DND-41 (cell line): ENCODE results near the gene LAMTOR2.

Experiments used
- ATAC-seq: fragments of 200-7000 bp; cut with Tn5 transposase; 3 replicates; pipeline ENCODE4 v1.9.1; 2021; ENCODE audit warnings: low read depth; ENCODE audit not compliant: insufficient read depth
- DNase-seq: peaks from one replicate; pipeline ENCODE4 v3.0.0-alpha.2; 2020
- H2AFZ ChIP-seq: 2 replicates; pipeline ENCODE4 v1.6.0; 2012; ENCODE audit warnings: low read depth, low read length
- H3K27ac ChIP-seq: 2 replicates; pipeline ENCODE4 v1.5.1; 2012; ENCODE audit warnings: low read length, inconsistent platforms
- H3K27me3 ChIP-seq: fragments of 200-600 bp; sonication (generic); 2 replicates; pipeline ENCODE4 v1.6.0; 2012; ENCODE audit warnings: low read length, mild to moderate bottlenecking, inconsistent platforms; ENCODE audit not compliant: insufficient read depth, poor library complexity
- H3K36me3 ChIP-seq: 2 replicates; pipeline ENCODE4 v1.5.1; 2012; ENCODE audit warnings: low read length, inconsistent platforms; ENCODE audit not compliant: insufficient read depth
- H3K4me1 ChIP-seq: 2 replicates; pipeline ENCODE4 v1.5.1; 2012; ENCODE audit warnings: mild to moderate bottlenecking, low read length; ENCODE audit not compliant: insufficient read depth
- H3K4me2 ChIP-seq: 2 replicates; pipeline ENCODE4 v1.6.0; 2012; ENCODE audit warnings: mild to moderate bottlenecking, moderate library complexity, low read length, inconsistent platforms; ENCODE audit not compliant: insufficient read depth
- H3K4me3 ChIP-seq, 2 experiments: fragments of 200-600 bp in 1 of 2; shearing (Covaris generic) in 1 of 2; 2 replicates each; pipeline ENCODE4 v1.5.1; 2012 to 2016; ENCODE audit warnings: inconsistent platforms in 2 of 2, low read length in 2 of 2, mild to moderate bottlenecking in 2 of 2, low read depth in 1 of 2, moderate library complexity in 1 of 2
- H3K79me2 ChIP-seq: 2 replicates; pipeline ENCODE4 v1.6.0; 2012; ENCODE audit warnings: low read length, inconsistent platforms; ENCODE audit not compliant: insufficient read depth
- H3K9ac ChIP-seq: 2 replicates; pipeline ENCODE4 v1.6.0; 2012; ENCODE audit warnings: low read depth, mild to moderate bottlenecking, inconsistent platforms, low read length, moderate library complexity
- H3K9me3 ChIP-seq: 2 replicates; pipeline ENCODE4 v1.5.1; 2012; ENCODE audit warnings: low read length, moderate library complexity, mild to moderate bottlenecking, inconsistent platforms; ENCODE audit not compliant: insufficient read depth, severe bottlenecking
- H4K20me1 ChIP-seq: 2 replicates; pipeline ENCODE4 v1.6.0; 2012; ENCODE audit warnings: low read length; ENCODE audit not compliant: insufficient read depth
- CTCF ChIP-seq: IDR thresholded peaks from 2 replicates; pipeline ENCODE4 v1.5.1; 2012; ENCODE audit warnings: borderline replicate concordance, low read length, moderate library complexity, mild to moderate bottlenecking; ENCODE audit not compliant: poor library complexity, severe bottlenecking; ENCODE audit errors: extremely low read depth
- EZH2 ChIP-seq: IDR thresholded peaks from 3 replicates; pipeline ENCODE4 v1.6.1; 2012; ENCODE audit warnings: borderline replicate concordance, low read depth, mild to moderate bottlenecking, moderate library complexity, low read length, inconsistent platforms; ENCODE audit not compliant: severe bottlenecking

LAMTOR2 gene

GRCh38 chr1:156077430-156077760 is 22.8 kb downstream of the LAMTOR2 start:
- no peak for ATAC-seq
- DNase-seq, result no peak
- no peak overlapping the region for H2AFZ ChIP-seq
- peaks cover 21% of the 10 kb centered on the region for H3K4me1 ChIP-seq
- no peak overlapping the region for H3K9ac ChIP-seq
- H3K4me2 ChIP-seq, result no peak overlapping the region
- no peak overlapping the region for H3K27ac ChIP-seq
- TF ChIP-seq CTCF (no peak), EZH2 (no peak)
- H3K36me3 ChIP-seq, result peaks cover 31% of the 10 kb centered on the region
- peaks cover 8% of the 10 kb centered on the region; the same call in 1 of the 2 replicates for H4K20me1 ChIP-seq
- no peaks in the 10 kb centered on the region for H3K27me3 ChIP-seq
- no peaks in the 10 kb centered on the region for H3K9me3 ChIP-seq
- H3K4me3 ChIP-seq, result no peak overlapping the region
- peaks cover 9% of the 10 kb centered on the region for H3K79me2 ChIP-seq

DNA sequence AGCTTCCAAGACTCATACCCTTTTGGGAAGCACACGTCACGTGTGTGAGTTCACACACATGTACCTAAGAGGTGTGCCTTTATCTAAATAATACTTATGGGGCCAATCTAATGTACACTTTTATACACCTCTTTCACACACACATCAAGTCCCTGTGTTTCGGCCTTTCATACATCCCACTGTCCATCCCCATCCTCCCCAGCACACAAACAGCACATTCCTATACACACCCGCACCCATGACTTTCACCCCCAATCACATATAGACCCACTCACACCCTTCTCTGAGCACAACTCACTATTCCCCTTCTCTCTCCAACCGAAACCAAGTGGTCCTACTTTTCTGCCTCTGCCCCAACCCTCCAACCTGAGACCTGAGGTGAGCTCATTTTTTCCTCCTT is 24.1 kb downstream of the LAMTOR2 start:
- H3K9ac ChIP-seq, result no peak overlapping the region
- DNase-seq (no peak), ATAC-seq (no peak)
- no peaks in the 10 kb centered on the region for H3K27me3 ChIP-seq
- no peak overlapping the region for H3K4me2 ChIP-seq
- H2AFZ ChIP-seq, result no peak overlapping the region
- H3K36me3 ChIP-seq, result peaks cover 31% of the 10 kb centered on the region
- peaks cover 9% of the 10 kb centered on the region for H3K79me2 ChIP-seq
- no peak overlapping the region for H3K4me3 ChIP-seq
- no peaks in the 10 kb centered on the region for H3K9me3 ChIP-seq
- no peak overlapping the region for H3K27ac ChIP-seq
- peaks cover 31% of the 10 kb centered on the region for H3K4me1 ChIP-seq
- TF ChIP-seq CTCF (no peak), EZH2 (no peak)
- peaks cover 8% of the 10 kb centered on the region; the same call in 1 of the 2 replicates for H4K20me1 ChIP-seq

GRCh38 chr1:156079762-156080161 is 25.2 kb downstream of the LAMTOR2 start:
- H3K4me1 ChIP-seq, result peaks cover 33% of the 10 kb centered on the region
- peaks cover 9% of the 10 kb centered on the region for H3K79me2 ChIP-seq
- no peak for ATAC-seq
- TF ChIP-seq CTCF (no peak), EZH2 (no peak)
- H3K9me3 ChIP-seq, result no peaks in the 10 kb centered on the region
- H3K4me2 ChIP-seq, result peak overlapping the region; percentile 94; the same call in 1 of the 2 replicates
- H3K9ac ChIP-seq, result no peak overlapping the region
- H3K27me3 ChIP-seq, result no peaks in the 10 kb centered on the region
- H2AFZ ChIP-seq, result no peak overlapping the region
- peaks cover 8% of the 10 kb centered on the region; the same call in 1 of the 2 replicates for H4K20me1 ChIP-seq
- peaks cover 28% of the 10 kb centered on the region for H3K36me3 ChIP-seq
- no peak overlapping the region for H3K4me3 ChIP-seq
- no peak for DNase-seq
- no peak overlapping the region for H3K27ac ChIP-seq

GRCh38 chr1:156080241-156080862 is 25.8 kb downstream of the LAMTOR2 start:
- Histone ChIP-seq H3K79me2 (peaks cover 9% of the 10 kb centered on the region), H3K9ac (peak overlapping the region; percentile 73), H3K9me3 (no peaks in the 10 kb centered on the region), H3K27me3 (no peaks in the 10 kb centered on the region), H2AFZ (no peak overlapping the region), H3K4me3 (peak overlapping the region in 1 of 2 experiments; percentile 72; a peak in 2 of 4 replicates), H3K4me2 (peak overlapping the region; percentile 94), H3K27ac (no peak overlapping the region), H4K20me1 (peaks cover 5% of the 10 kb centered on the region; the same call in 1 of the 2 replicates), H3K4me1 (peaks cover 33% of the 10 kb centered on the region), H3K36me3 (peaks cover 23% of the 10 kb centered on the region)
- ATAC-seq (no peak), DNase-seq (no peak)
- TF ChIP-seq CTCF (no peak), EZH2 (no peak)
